Measurements from ENCODE around the gene UCHL1.

DNA sequence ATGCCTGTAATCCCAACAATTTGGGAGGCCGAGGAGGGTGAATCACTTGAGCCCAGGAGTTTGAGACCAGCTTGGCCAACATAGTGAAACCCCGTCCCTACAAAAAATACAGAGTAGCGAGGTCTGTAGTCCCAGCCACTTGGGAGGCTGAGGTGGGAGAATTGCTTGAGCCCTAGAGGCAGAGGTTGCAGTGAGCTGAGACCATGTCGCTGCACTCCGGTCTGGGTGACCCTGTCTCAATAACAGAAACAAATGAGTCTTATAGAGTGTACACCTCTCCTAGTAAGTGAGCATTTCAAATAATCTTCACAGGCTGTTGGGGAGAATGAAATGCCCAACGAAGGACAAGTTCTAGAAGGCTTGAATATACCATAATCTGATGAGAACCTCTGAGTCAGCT lies 5.5 kb downstream of the UCHL1 start:
- TF ChIP-seq, protein P1, sequence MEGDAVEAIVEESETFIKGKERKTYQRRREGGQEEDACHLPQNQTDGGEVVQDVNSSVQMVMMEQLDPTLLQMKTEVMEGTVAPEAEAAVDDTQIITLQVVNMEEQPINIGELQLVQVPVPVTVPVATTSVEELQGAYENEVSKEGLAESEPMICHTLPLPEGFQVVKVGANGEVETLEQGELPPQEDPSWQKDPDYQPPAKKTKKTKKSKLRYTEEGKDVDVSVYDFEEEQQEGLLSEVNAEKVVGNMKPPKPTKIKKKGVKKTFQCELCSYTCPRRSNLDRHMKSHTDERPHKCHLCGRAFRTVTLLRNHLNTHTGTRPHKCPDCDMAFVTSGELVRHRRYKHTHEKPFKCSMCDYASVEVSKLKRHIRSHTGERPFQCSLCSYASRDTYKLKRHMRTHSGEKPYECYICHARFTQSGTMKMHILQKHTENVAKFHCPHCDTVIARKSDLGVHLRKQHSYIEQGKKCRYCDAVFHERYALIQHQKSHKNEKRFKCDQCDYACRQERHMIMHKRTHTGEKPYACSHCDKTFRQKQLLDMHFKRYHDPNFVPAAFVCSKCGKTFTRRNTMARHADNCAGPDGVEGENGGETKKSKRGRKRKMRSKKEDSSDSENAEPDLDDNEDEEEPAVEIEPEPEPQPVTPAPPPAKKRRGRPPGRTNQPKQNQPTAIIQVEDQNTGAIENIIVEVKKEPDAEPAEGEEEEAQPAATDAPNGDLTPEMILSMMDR (IDR thresholded peaks at IDR 0.05 in 4 of 5, conservative IDR thresholded peaks at IDR 0.05 in 1 of 5), result no peak
- no peak for TF ChIP-seq POLR2A (IDR thresholded peaks at IDR 0.05)

Data from gastrocnemius medialis (tissue), 4 donors.